GM12878 (cell line): ENCODE results near the gene STBD1. TPM values are rescaled to one million over a fixed set of nuclear protein-coding genes. Genes with fewer than 3 reads are reported as not detected.

Experiments used
- ATAC-seq: fragments of 200-7000 bp; cut with Tn5 transposase; 3 replicates; pipeline ENCODE4 v1.9.1; 2020; ENCODE audit warnings: mild to moderate bottlenecking, moderate library complexity
- BruUV-seq: library from RNA; stranded (reverse); fragments of 400-500 nt; replicated peaks from 2 replicates; lab custom pipeline; 2021; lab: Mats Ljungman, UMichigan
- CTCF ChIA-PET: fragments of 300-600 bp; sonication (Branson Sonifier 250); formaldehyde crosslinking; extraction: SDS; loops from one replicate; lab custom pipeline; 2021; ENCODE audit warnings: inconsistent platforms; lab: Yijun Ruan, JAX
- POLR2A ChIA-PET: fragments of 350-600 bp; formaldehyde crosslinking; extraction: SDS; loops from one replicate; lab custom pipeline; 2021; ENCODE audit warnings: inconsistent platforms; lab: Charles Lee
- RAD21 ChIA-PET: fragments of 300-600 bp; sonication (Branson Sonifier 250); formaldehyde crosslinking; loops from one replicate; lab custom pipeline; 2023; ENCODE audit warnings: antibody characterized with exemption; ENCODE audit not compliant: unreplicated experiment; lab: Charles Lee
- SMC1A ChIA-PET: fragments of 300-600 bp; sonication (Branson Sonifier 250); formaldehyde crosslinking; loops from one replicate; lab custom pipeline; 2023; ENCODE audit not compliant: unreplicated experiment, uncharacterized antibody; lab: Charles Lee
- DNase-seq: peaks from one replicate; pipeline ENCODE4 v3.0.0-alpha.2; 2011; ENCODE audit warnings: low read depth, low spot score
- FAIRE-seq: peaks from 3 replicates; lab custom pipeline; 2011; peaks lifted over from hg19 to GRCh38; lab: Jason Lieb, UNC
- H2AFZ ChIP-seq: 2 replicates; pipeline ENCODE4 v1.6.0; 2011; ENCODE audit warnings: low read depth, low read length, control low read depth; ENCODE audit not compliant: control insufficient read depth
- H3K27ac ChIP-seq: 2 replicates; pipeline ENCODE4 v1.5.1; 2011; ENCODE audit warnings: control low read depth; ENCODE audit not compliant: control insufficient read depth, insufficient read depth
- H3K27me3 ChIP-seq, 2 experiments: replicated peaks in 1 of 2; 2 replicates each; pipeline versions ENCODE4 v1.6.0 to v1.6.1; 2011; ENCODE audit warnings: low read length in 1 of 2; ENCODE audit not compliant: control insufficient read depth in 2 of 2, insufficient read depth in 2 of 2
- H3K36me3 ChIP-seq, 2 experiments: 2 replicates each; pipeline ENCODE4 v1.5.1; 2011; ENCODE audit warnings: low read length in 1 of 2; ENCODE audit not compliant: control insufficient read depth in 2 of 2, insufficient read depth in 2 of 2
- H3K4me1 ChIP-seq: 2 replicates; pipeline ENCODE4 v1.6.1; 2011; ENCODE audit warnings: mild to moderate bottlenecking, low read length, moderate library complexity, mixed read lengths; ENCODE audit not compliant: control insufficient read depth, insufficient read depth
- H3K4me2 ChIP-seq: 2 replicates; pipeline ENCODE4 v1.6.0; 2011; ENCODE audit warnings: control low read depth; ENCODE audit not compliant: control insufficient read depth, insufficient read depth
- H3K4me3 ChIP-seq: fragments of 200-600 bp; sonication (generic); 2 replicates; pipeline ENCODE4 v1.5.1; 2016
- H3K79me2 ChIP-seq: 2 replicates; pipeline ENCODE4 v1.6.0; 2011; ENCODE audit warnings: low read length; ENCODE audit not compliant: control insufficient read depth, insufficient read depth
- H3K9ac ChIP-seq: 2 replicates; pipeline ENCODE4 v1.8.0; 2011; ENCODE audit warnings: low read length, control low read depth, mixed read lengths; ENCODE audit not compliant: control insufficient read depth, insufficient read depth
- H3K9me3 ChIP-seq: replicated peaks from 3 replicates; pipeline ENCODE4 v1.5.1; 2011; ENCODE audit warnings: mild to moderate bottlenecking, low read length; ENCODE audit not compliant: control insufficient read depth, insufficient read depth
- H4K20me1 ChIP-seq: 2 replicates; pipeline ENCODE4 v1.6.0; 2011; ENCODE audit not compliant: control insufficient read depth, insufficient read depth
- BHLHE40 ChIP-seq, 2 experiments: fragments of 450-650 bp in 1 of 2; IDR thresholded peaks; 2 replicates each; pipeline ENCODE4 v1.6.1; 2011 to 2017; ENCODE audit warnings: low read depth in 2 of 2, borderline replicate concordance in 1 of 2, improper control_type of control experiment in 1 of 2, low read length in 1 of 2, mild to moderate bottlenecking in 1 of 2
- BMI1 ChIP-seq: fragments of 450-650 bp; IDR thresholded peaks from 2 replicates; pipeline ENCODE4 v1.6.1; 2016; ENCODE audit warnings: mild to moderate bottlenecking, moderate library complexity, borderline replicate concordance
- CBX5 ChIP-seq: sonication (generic); IDR thresholded peaks from 2 replicates; pipeline ENCODE4 v1.6.1; 2016; ENCODE audit warnings: low read depth, moderate library complexity, mild to moderate bottlenecking, inconsistent platforms
- CHD1 ChIP-seq: IDR thresholded peaks from 2 replicates; pipeline ENCODE4 v1.6.1; 2012; ENCODE audit warnings: low read depth, low read length, improper control_type of control experiment
- ESRRA ChIP-seq: IDR thresholded peaks from 2 replicates; pipeline ENCODE4 v1.6.1; 2012; ENCODE audit warnings: mild to moderate bottlenecking, low read length, improper control_type of control experiment
- MTA3 ChIP-seq: IDR thresholded peaks from 2 replicates; pipeline ENCODE4 v1.6.1; 2012; ENCODE audit warnings: low read length, inconsistent platforms, borderline replicate concordance
- NR2C2 ChIP-seq: IDR thresholded peaks from 2 replicates; pipeline ENCODE4 v1.6.1; 2011; ENCODE audit warnings: borderline replicate concordance, low read depth; ENCODE audit not compliant: control insufficient read depth, insufficient read length
- PAX5 ChIP-seq: IDR thresholded peaks from 2 replicates; pipeline ENCODE4 v1.6.1; 2011; ENCODE audit warnings: low read depth, low read length, borderline replicate concordance
- POU2F2 ChIP-seq: IDR thresholded peaks from 3 replicates; pipeline ENCODE4 v1.6.1; 2011; ENCODE audit warnings: low read depth, mild to moderate bottlenecking, low read length, borderline replicate concordance
- RAD21 ChIP-seq: IDR thresholded peaks from 2 replicates; pipeline ENCODE4 v1.6.1; 2011; ENCODE audit warnings: mild to moderate bottlenecking, low read depth, low read length, moderate library complexity; ENCODE audit not compliant: insufficient read depth
- SIN3A ChIP-seq: IDR thresholded peaks from 2 replicates; pipeline ENCODE4 v1.6.1; 2012; ENCODE audit warnings: low read depth, low read length, improper control_type of control experiment
- STAT3 ChIP-seq: IDR thresholded peaks from 2 replicates; pipeline ENCODE4 v1.6.1; 2011; ENCODE audit warnings: low read depth, low read length, improper control_type of control experiment
- YY1 ChIP-seq: IDR thresholded peaks from 2 replicates; pipeline ENCODE4 v1.6.1; 2011; ENCODE audit warnings: low read depth, mild to moderate bottlenecking, low read length
- ZBED1 ChIP-seq: IDR thresholded peaks from 2 replicates; pipeline ENCODE4 v1.6.1; 2016; ENCODE audit warnings: borderline replicate concordance
- ZBTB11 ChIP-seq: fragments of 450-650 bp; formaldehyde crosslinking; IDR thresholded peaks from 2 replicates; pipeline ENCODE4 v1.5.0; 2022; ENCODE audit warnings: mild to moderate bottlenecking, missing genetic modification characterization
- WGBS: methylation state at CpG from one replicate; pipeline ENCODE4 v1.1.6; 2016; ENCODE audit warnings: low lambda C conversion rate; ENCODE audit not compliant: insufficient replicate concordance, insufficient coverage; ENCODE audit errors: missing lambda C conversion rate; 5-methylcytosine and 5-hydroxymethylcytosine counted together
- in situ Hi-C: fragments of 300-500 bp; cut with MboI; formaldehyde crosslinking; loops from 9 replicates; pipeline ENCODE4 v1.14.3; 2018; ENCODE audit warnings: mixed read lengths
- intact Hi-C: fragments of 100-400 bp; cut with micrococcal nuclease; formaldehyde crosslinking; loops from one replicate; pipeline ENCODE4 v1.14.2; 2022; ENCODE audit not compliant: unreplicated experiment
- polyA plus RNA-seq, 11 experiments: library from polyadenylated mRNA; depleted of rRNA in 4 of 11; unstranded in 6 of 11; stranded (reverse) in 5 of 11; fragments of >200 nt; fragmentation: Nextera tagmentation in 4 of 11; fragmentation: Illumina TruSeq in 1 of 11; extraction: Ambion mirVana in 4 of 11; extraction: Trizol in 1 of 11; gene quantifications; 1 replicate in 1 of 11; 2 replicates in 10 of 11; pipeline versions ENCODE4 v1.2.1 to v1.2.3, GENCODE V29; 2011 to 2016; ENCODE audit warnings: inconsistent platforms in 2 of 11, missing spikeins in 2 of 11, low read depth in 1 of 11
- total RNA-seq, 4 experiments: library from RNA; depleted of rRNA in 3 of 4; stranded (reverse); fragments of >200 nt in 3 of 4; fragmentation: Illumina TruSeq in 1 of 4; extraction: Trizol in 1 of 4; gene quantifications; 2 replicates each; pipeline versions ENCODE4 v1.2.1 to v1.2.3, GENCODE V29; 2013 to 2021

The STBD1 gene
- total and polyA plus RNA-seq, 10 of the 15 experiments (the other 5 are each of a cell fraction or from before 2014, with no cell fraction given): 0.04 to 0.10 (median 0.05) TPM; not detected in 7

- TF ChIP-seq POU2F2 (no peak), STAT3 (no peak), PAX5 (no peak), CHD1 (no peak), BHLHE40 (IDR thresholded peaks at IDR 0.05; ENCODE audit: borderline replicate concordance in 1 of 2, low read depth in 2 of 2, low read length in 1 of 2) (no peak)
Measured at GRCh38 chr4:76292730-76293129, 13.8 kb upstream of the STBD1 start (continued).

- Histone ChIP-seq H3K4me2 (no peak overlapping the region), H4K20me1 (no peaks in the 10 kb centered on the region), H2AFZ (no peak overlapping the region), H3K36me3 (no peaks in the 10 kb centered on the region), H3K79me2 (no peaks in the 10 kb centered on the region), H3K4me1 (no peaks in the 10 kb centered on the region), H3K27ac (no peak overlapping the region), H3K27me3 (no peaks in the 10 kb centered on the region; a peak in 2 of 4 replicates), H3K4me3 (no peak overlapping the region), H3K9me3 (peaks cover 19% of the 10 kb centered on the region), H3K9ac (no peak overlapping the region)
- no TSS peak for BruUV-seq
- TF ChIP-seq ZBTB11 (CRISPR knock-in tag): no peak
- no peak for TF ChIP-seq MTA3
- no peak for TF ChIP-seq NR2C2
- TF ChIP-seq YY1: no peak
- no peak for TF ChIP-seq BMI1
- no peak for TF ChIP-seq RAD21
- no peak for TF ChIP-seq SIN3A
- no peak for TF ChIP-seq ZBED1
- no peak for TF ChIP-seq CBX5
- TF ChIP-seq ESRRA: no peak
- no peak for TF ChIP-seq CHD1
- in situ Hi-C loops (no loop called here), intact Hi-C loops (no loop called here)
- POLR2A ChIA-PET: no interaction called here
- ATAC-seq: no peak
- no peak for FAIRE-seq
- DNase-seq: no peak
- SMC1A ChIA-PET: no interaction called here
- CTCF ChIA-PET: no interaction called here
- RAD21 ChIA-PET: no interaction called here
- WGBS: 3% methylated on average over 2 of the region's 2 CpGs
Measured at GRCh38 chr4:76293772-76294171, 12.8 kb upstream of the STBD1 start.
